Pancreas (tissue), 10 donors: ENCODE data around the gene SBF2. TPM values are rescaled to one million over a fixed set of nuclear protein-coding genes. Genes with fewer than 3 reads are reported as not detected.
"Not testable (repeated sequence)": the region's sequence is repeated elsewhere in the genome, so short reads cannot be mapped to it uniquely, and the experiment has no call there.

Source experiments
- ATAC-seq, 4 donors: fragments of 200-7000 bp; cut with Tn5 transposase; one replicate each; pipeline versions ENCODE4 v1.8.0 to v1.9.1; 2020; ENCODE audit warnings: mild to moderate bottlenecking in 4 of 4, moderate library complexity in 4 of 4
- DNase-seq, 6 donors: peaks; one replicate each; pipeline ENCODE4 v3.0.0-alpha.2; 2020
- FAIRE-seq: peaks from 2 replicates; lab custom pipeline; 2012; peaks lifted over from hg19 to GRCh38; lab: Jason Lieb, UNC
- H3K27ac ChIP-seq, 4 donors: fragments of 200-600 bp; sonication (generic); 1 replicate in 3 of 4; 2 replicates in 1 of 4; pipeline versions ENCODE4 v1.5.0 to v1.8.0; 2020
- H3K27me3 ChIP-seq, 4 donors: fragments of 200-600 bp; one replicate each; pipeline ENCODE4 v1.8.0; 2021
- H3K36me3 ChIP-seq, 3 donors: fragments of 200-600 bp; sonication (generic) in 1 of 3; one replicate each; pipeline versions ENCODE4 v1.5.0 to v1.8.0; 2020 to 2021
- H3K4me1 ChIP-seq, 3 donors: fragments of 200-600 bp; one replicate each; pipeline ENCODE4 v1.8.0; 2021
- H3K4me3 ChIP-seq, 4 donors: fragments of 200-600 bp; sonication (generic) in 2 of 4; one replicate each; pipeline versions ENCODE4 v1.5.0 to v1.8.0; 2020 to 2021
- H3K9me3 ChIP-seq, 4 donors: fragments of 200-600 bp; one replicate each; pipeline ENCODE4 v1.8.0; 2021
- CTCF ChIP-seq, 4 donors: fragments of 200-600 bp; sonication (generic) in 3 of 4; IDR thresholded peaks; one replicate each; pipeline versions ENCODE4 v1.5.0 to v1.8.0; 2021; ENCODE audit warnings: antibody characterized with exemption in 4 of 4
- WGBS, 2 donors: extraction: QIAGEN DNeasy Blood & Tissue Kit; methylation state at CpG; one replicate each; pipeline ENCODE4 v1.1.7; 2013; 5-methylcytosine and 5-hydroxymethylcytosine counted together
- intact Hi-C, 3 donors: fragments of 100-400 bp; cut with DNase I; formaldehyde crosslinking; loops; one replicate each; pipeline versions ENCODE4 v1.11.1 to v1.14.2; 2022
- polyA plus RNA-seq, 2 donors: library from polyadenylated mRNA; stranded (reverse); fragments of 200-250 nt; gene quantifications; one replicate each; pipeline ENCODE4 v1.2.3, GENCODE V29; 2013
- total RNA-seq, 6 donors: library from RNA; stranded (reverse); fragmentation: NEBNext Ultra II Directional in 4 of 6; extraction: Animal tissue kit (Norgen Biotek cat#: 25700) in 4 of 6; gene quantifications; one replicate each; pipeline versions ENCODE4 v1.2.1 to v1.2.4, GENCODE V29; 2021 to 2023
- donor health status: healthy with polysubstance abuse.
- donor health status: DM: no; HTN: no; CAD: no; lungs with moderate emphysema.
- donor health status: DM: no; HTN: no; CAD: no.
- donor health status: control.
- donor health status: control.
- donor health status: Bipolar disorder and iron deficiency.
- donor health status: DM: yes; HTN: yes; CAD: no.
- donor health status: DM: no; HTN: no; CAD: no.
- donor health status: DM: no; HTN: no; CAD: no.
- donor health status: DM: yes; HTN: yes; CAD: no.

Gene SBF2
- total and polyA plus RNA-seq, 8 donors, result 4.6 to 21.8 (median 10.3) TPM

DNA sequence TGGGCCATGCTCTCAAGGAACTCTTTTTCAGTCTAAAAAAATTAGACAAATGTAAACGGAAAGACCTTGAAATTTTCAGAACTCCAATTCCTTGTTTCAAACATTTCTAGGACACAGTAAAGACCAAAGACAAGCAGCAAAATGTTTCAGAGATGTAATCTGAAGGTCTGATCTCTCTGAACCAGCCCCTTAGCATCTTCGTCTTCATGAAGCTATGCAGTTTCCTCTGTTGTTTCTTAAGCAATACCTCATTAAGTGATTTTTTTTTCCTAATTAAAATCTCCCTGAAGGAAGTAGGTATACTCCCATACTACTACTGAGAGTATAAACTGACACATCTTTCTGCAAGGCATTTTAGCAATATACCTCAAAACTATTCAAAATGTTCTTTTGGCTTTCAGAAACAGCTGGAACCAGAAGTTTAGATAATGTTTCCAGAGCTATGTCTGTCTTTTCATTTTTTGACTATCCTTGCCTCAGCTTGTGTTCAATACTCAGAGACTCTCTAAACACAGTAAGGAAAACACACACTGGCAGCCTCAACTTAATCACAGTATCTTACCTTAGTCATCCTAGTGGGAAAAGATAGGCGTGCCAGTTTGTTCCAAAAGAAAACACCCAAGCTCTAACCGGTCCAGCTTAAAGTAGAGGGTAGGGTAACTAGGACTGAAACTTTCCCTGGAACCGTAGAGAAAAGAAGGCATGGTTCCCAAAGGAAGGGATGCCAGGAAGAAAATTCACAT, 25.1 kb downstream of the SBF2 start:
- ATAC-seq, result no peak
- 74 to 90% methylated on average over 5 of the region's 5 CpGs for WGBS, 2 donors
- Histone ChIP-seq H3K4me3 (no peak overlapping the region), H3K27ac (no peak overlapping the region), H3K36me3 (no peaks in the 10 kb centered on the region), H3K27me3 (no peaks in the 10 kb centered on the region), H3K9me3 (no peaks in the 10 kb centered on the region), H3K4me1 (no peaks in the 10 kb centered on the region)
- no peak for FAIRE-seq
- no peak for TF ChIP-seq CTCF (IDR thresholded peaks at IDR 0.05)
- no peak for DNase-seq
- intact Hi-C loops, result no loop called here

DNA sequence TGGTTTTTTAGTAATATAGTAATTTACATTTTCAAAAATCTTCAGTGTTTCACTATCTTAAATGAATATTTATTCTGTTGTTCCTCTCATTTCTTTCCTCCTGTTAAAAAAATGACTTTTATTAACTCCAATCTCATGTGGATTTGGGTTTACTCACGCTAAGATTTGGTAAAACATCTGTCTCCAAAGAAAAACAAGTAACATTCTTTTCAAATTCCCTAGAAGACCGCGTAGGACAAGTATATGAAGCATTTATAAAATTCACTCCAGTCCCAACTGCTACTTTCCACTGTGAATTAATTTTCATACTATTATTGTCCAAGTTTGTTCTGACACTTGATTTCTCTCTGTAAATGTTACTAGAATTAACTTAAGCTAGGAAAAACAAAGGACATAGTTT, 26.2 kb downstream of the SBF2 start:
- intact Hi-C loops, result no loop called here
- H3K9me3 ChIP-seq, result no peaks in the 10 kb centered on the region

GRCh38 chr11:10265936-10266335, 28.1 kb downstream of the SBF2 start:
- FAIRE-seq, result no peak
- Histone ChIP-seq H3K4me1 (no peaks in the 10 kb centered on the region), H3K4me3 (no peak overlapping the region), H3K27ac (no peak overlapping the region), H3K9me3 (no peaks in the 10 kb centered on the region), H3K36me3 (no peaks in the 10 kb centered on the region), H3K27me3 (no peaks in the 10 kb centered on the region)
- no peak for DNase-seq
- WGBS, 2 donors, result 93 to 94% methylated on average over 3 of the region's 3 CpGs
- no peak for ATAC-seq
- intact Hi-C loops, result no loop called here
- no peak for TF ChIP-seq CTCF (IDR thresholded peaks at IDR 0.05)

More for the DNA sequence above, 26.2 kb downstream of the SBF2 start:
- no peak for DNase-seq
- no peaks in the 10 kb centered on the region for H3K36me3 ChIP-seq
- TF ChIP-seq CTCF (IDR thresholded peaks at IDR 0.05), result no peak
- no peak for ATAC-seq
- H3K4me1 ChIP-seq, result no peaks in the 10 kb centered on the region
- H3K4me3 ChIP-seq, result no peak overlapping the region
- 93 to 97% methylated on average over 3 of the region's 3 CpGs for WGBS, 2 donors
- no peak for FAIRE-seq
- no peaks in the 10 kb centered on the region for H3K27me3 ChIP-seq
- no peak overlapping the region for H3K27ac ChIP-seq

GRCh38 chr11:10264716-10265115, 29.3 kb downstream of the SBF2 start:
- not testable (repeated sequence) for DNase-seq, FAIRE-seq

GRCh38 chr11:10263929-10264328, 30.1 kb downstream of the SBF2 start:
- FAIRE-seq, result no peak
- TF ChIP-seq CTCF (IDR thresholded peaks at IDR 0.05), result no peak
- intact Hi-C loops, result no loop called here

More at GRCh38 chr11:10264716-10265115, 29.3 kb downstream of the SBF2 start:
- intact Hi-C loops, H3K4me3 ChIP-seq, H3K27ac ChIP-seq, H3K9me3 ChIP-seq, H3K4me1 ChIP-seq, H3K27me3 ChIP-seq, H3K36me3 ChIP-seq, ATAC-seq: not testable (repeated sequence)
- 88 to 95% methylated on average over 3 of the region's 3 CpGs for WGBS, 2 donors

More at GRCh38 chr11:10263929-10264328, 30.1 kb downstream of the SBF2 start:
- Histone ChIP-seq H3K27me3 (no peaks in the 10 kb centered on the region), H3K4me3 (no peak overlapping the region), H3K4me1 (no peaks in the 10 kb centered on the region), H3K36me3 (no peaks in the 10 kb centered on the region), H3K9me3 (no peaks in the 10 kb centered on the region), H3K27ac (no peak overlapping the region)
- ATAC-seq (no peak), DNase-seq (no peak)
